Omental fat pad (tissue), 4 donors: ENCODE results near the gene TRAPPC10. TPM values are rescaled to one million over a fixed set of nuclear protein-coding genes. Genes with fewer than 3 reads are reported as not detected.

Source experiments
- ATAC-seq: fragments of 150-250 bp; one replicate; pipeline ENCODE4 v1.9.1; 2016; ENCODE audit warnings: mild to moderate bottlenecking, moderate library complexity; ENCODE audit not compliant: low FRiP score
- DNase-seq: peaks from one replicate; pipeline ENCODE4 v3.0.0-alpha.2; 2019; ENCODE audit warnings: low spot score
- CTCF ChIP-seq, 3 donors: fragments of 450-650 bp; IDR thresholded peaks; one replicate each; pipeline ENCODE4 v1.5.1; 2016 to 2017; ENCODE audit warnings: antibody characterized with exemption in 3 of 3, mild to moderate bottlenecking in 3 of 3, moderate library complexity in 2 of 3
- total RNA-seq, 4 donors: library from RNA; depleted of rRNA; stranded (reverse); fragments of >200 nt; gene quantifications; one replicate each; pipeline ENCODE4 v1.1.0, GENCODE V29; 2016

Gene TRAPPC10
- total RNA-seq, 4 donors from 2014 or later: 29.3 to 42.8 (median 36.6) TPM

- ATAC-seq (no peak), DNase-seq (no peak)
- TF ChIP-seq CTCF (IDR thresholded peaks at IDR 0.05): no peak
Observed at GRCh38 chr21:44000360-44000759, 11.7 kb upstream of the TRAPPC10 start.

- ATAC-seq (no peak), DNase-seq (no peak)
- no peak for TF ChIP-seq CTCF (IDR thresholded peaks at IDR 0.05)
Observed at GRCh38 chr21:44002511-44002910, 9.6 kb upstream of the TRAPPC10 start.

GRCh38 chr21:44003307-44003966 lies 8.7 kb upstream of the TRAPPC10 start:
- TF ChIP-seq CTCF (IDR thresholded peaks at IDR 0.05): no peak
- DNase-seq: no peak
- no peak for ATAC-seq

- no peak for TF ChIP-seq CTCF (IDR thresholded peaks at IDR 0.05)
Observed at GRCh38 chr21:44005071-44005470, 7.0 kb upstream of the TRAPPC10 start.

GRCh38 chr21:44005593-44005992 lies 6.5 kb upstream of the TRAPPC10 start:
- TF ChIP-seq CTCF (IDR thresholded peaks at IDR 0.05): no peak
- ATAC-seq: no peak
- DNase-seq: no peak

More at GRCh38 chr21:44005071-44005470, 7.0 kb upstream of the TRAPPC10 start:
- ATAC-seq (no peak), DNase-seq (no peak)

- no peak for TF ChIP-seq CTCF (IDR thresholded peaks at IDR 0.05)
- peak; percentile 87 for ATAC-seq
- DNase-seq: no peak
Observed at GRCh38 chr21:44006017-44006619, 6.0 kb upstream of the TRAPPC10 start.

- no peak for DNase-seq
- TF ChIP-seq CTCF (IDR thresholded peaks at IDR 0.05): no peak
- peak; percentile 58 for ATAC-seq
Observed at GRCh38 chr21:44006656-44007055, 5.5 kb upstream of the TRAPPC10 start.
